ENCODE data around the gene EVX2. TPM values are rescaled to one million over a fixed set of nuclear protein-coding genes. Genes with fewer than 3 reads are reported as not detected.

The EVX2 gene
- total RNA-seq, 1 donor from 2014 or later, result not detected

- FAIRE-seq (no peak), DNase-seq (ENCODE audit: low read depth) (no peak)
- Histone ChIP-seq H3K4me1 (ENCODE audit: insufficient read depth, low read length) (peaks cover 6% of the 10 kb centered on the region), H3K4me3 (ENCODE audit: insufficient read depth, low read depth, low read length) (no peak overlapping the region), H3K27ac (ENCODE audit: low read depth, low read length) (no peak overlapping the region), H3K9ac (ENCODE audit: low read length) (no peak overlapping the region), H3K36me3 (ENCODE audit: insufficient read depth, low read length) (no peaks in the 10 kb centered on the region), H2AFZ (ENCODE audit: low read depth, low read length) (no peak overlapping the region), H3K79me2 (ENCODE audit: insufficient read depth, low read length) (no peaks in the 10 kb centered on the region), H3K27me3 (ENCODE audit: insufficient read depth, low read length) (peaks cover 58% of the 10 kb centered on the region), H4K20me1 (ENCODE audit: insufficient read depth, low read length) (no peaks in the 10 kb centered on the region), H3K9me3 (ENCODE audit: insufficient read depth, low read depth, low read length) (no peaks in the 10 kb centered on the region), H3K4me2 (ENCODE audit: low read length) (no peak overlapping the region)
- Mint-ChIP-seq H3K36me3 (ENCODE audit: low read depth, unreplicated experiment) (no peaks in the 10 kb centered on the region), H3K27ac (ENCODE audit: unreplicated experiment) (no peak overlapping the region), H3K4me3 (ENCODE audit: unreplicated experiment) (no peak overlapping the region), H3K27me3 (ENCODE audit: low read depth, unreplicated experiment) (peaks cover 65% of the 10 kb centered on the region), H3K4me1 (ENCODE audit: low read depth, unreplicated experiment) (no peaks in the 10 kb centered on the region), H3K9me3 (ENCODE audit: unreplicated experiment) (peaks cover 2% of the 10 kb centered on the region)
- TF ChIP-seq, protein P1, sequence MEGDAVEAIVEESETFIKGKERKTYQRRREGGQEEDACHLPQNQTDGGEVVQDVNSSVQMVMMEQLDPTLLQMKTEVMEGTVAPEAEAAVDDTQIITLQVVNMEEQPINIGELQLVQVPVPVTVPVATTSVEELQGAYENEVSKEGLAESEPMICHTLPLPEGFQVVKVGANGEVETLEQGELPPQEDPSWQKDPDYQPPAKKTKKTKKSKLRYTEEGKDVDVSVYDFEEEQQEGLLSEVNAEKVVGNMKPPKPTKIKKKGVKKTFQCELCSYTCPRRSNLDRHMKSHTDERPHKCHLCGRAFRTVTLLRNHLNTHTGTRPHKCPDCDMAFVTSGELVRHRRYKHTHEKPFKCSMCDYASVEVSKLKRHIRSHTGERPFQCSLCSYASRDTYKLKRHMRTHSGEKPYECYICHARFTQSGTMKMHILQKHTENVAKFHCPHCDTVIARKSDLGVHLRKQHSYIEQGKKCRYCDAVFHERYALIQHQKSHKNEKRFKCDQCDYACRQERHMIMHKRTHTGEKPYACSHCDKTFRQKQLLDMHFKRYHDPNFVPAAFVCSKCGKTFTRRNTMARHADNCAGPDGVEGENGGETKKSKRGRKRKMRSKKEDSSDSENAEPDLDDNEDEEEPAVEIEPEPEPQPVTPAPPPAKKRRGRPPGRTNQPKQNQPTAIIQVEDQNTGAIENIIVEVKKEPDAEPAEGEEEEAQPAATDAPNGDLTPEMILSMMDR (IDR thresholded peaks at IDR 0.05; ENCODE audit: insufficient read depth, low read depth, low read length), result no peak
- no peak for TF ChIP-seq EZH2 (IDR thresholded peaks at IDR 0.05; ENCODE audit: insufficient read depth, low read length)
Measured at GRCh38 chr2:176063958-176064357, 19.8 kb downstream of the EVX2 start.

GRCh38 chr2:176056406-176056805, 27.4 kb downstream of the EVX2 start:
- Histone ChIP-seq H4K20me1 (ENCODE audit: insufficient read depth, low read length) (no peaks in the 10 kb centered on the region), H3K4me1 (ENCODE audit: insufficient read depth, low read length) (no peaks in the 10 kb centered on the region), H2AFZ (ENCODE audit: low read depth, low read length) (no peak overlapping the region), H3K79me2 (ENCODE audit: insufficient read depth, low read length) (no peaks in the 10 kb centered on the region), H3K9me3 (ENCODE audit: insufficient read depth, low read depth, low read length) (no peaks in the 10 kb centered on the region), H3K9ac (ENCODE audit: low read length) (no peak overlapping the region), H3K4me2 (ENCODE audit: low read length) (no peak overlapping the region), H3K27me3 (ENCODE audit: insufficient read depth, low read length) (no peaks in the 10 kb centered on the region), H3K4me3 (ENCODE audit: insufficient read depth, low read depth, low read length) (no peak overlapping the region), H3K36me3 (ENCODE audit: insufficient read depth, low read length) (no peaks in the 10 kb centered on the region), H3K27ac (ENCODE audit: low read depth, low read length) (no peak overlapping the region)
- Mint-ChIP-seq H3K4me1 (ENCODE audit: low read depth, unreplicated experiment) (peaks cover 10% of the 10 kb centered on the region), H3K4me3 (ENCODE audit: unreplicated experiment) (no peak overlapping the region), H3K27ac (ENCODE audit: unreplicated experiment) (no peak overlapping the region), H3K27me3 (ENCODE audit: low read depth, unreplicated experiment) (peaks cover 34% of the 10 kb centered on the region), H3K36me3 (ENCODE audit: low read depth, unreplicated experiment) (no peaks in the 10 kb centered on the region), H3K9me3 (ENCODE audit: unreplicated experiment) (peaks cover 2% of the 10 kb centered on the region)
- DNase-seq (ENCODE audit: low read depth), result no peak
- TF ChIP-seq, protein P1 (IDR thresholded peaks at IDR 0.05; ENCODE audit: insufficient read depth, low read depth, low read length), result no peak
- no peak for TF ChIP-seq EZH2 (IDR thresholded peaks at IDR 0.05; ENCODE audit: insufficient read depth, low read length)
- no peak for FAIRE-seq

DNA sequence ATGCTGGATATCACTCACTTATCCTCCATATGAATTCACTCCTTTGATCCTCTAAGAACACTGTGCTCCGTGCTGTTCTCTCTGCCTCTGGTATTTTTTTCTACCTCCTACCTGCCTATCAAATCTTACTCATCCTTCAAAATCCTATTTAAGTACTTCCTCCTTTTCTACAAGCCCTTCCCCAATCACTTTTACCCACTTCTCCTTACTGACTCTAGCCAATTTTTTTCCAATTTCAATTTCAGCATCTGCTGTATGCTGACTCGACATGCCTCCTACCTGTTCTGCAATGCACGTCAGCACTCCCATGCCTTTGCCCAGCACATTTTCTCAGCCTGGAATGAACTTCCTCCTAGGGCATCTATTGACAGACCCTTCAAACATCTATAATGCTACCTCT, 44.4 kb downstream of the EVX2 start:
- Histone ChIP-seq H3K4me1 (ENCODE audit: insufficient read depth, low read length) (no peaks in the 10 kb centered on the region), H4K20me1 (ENCODE audit: insufficient read depth, low read length) (no peaks in the 10 kb centered on the region), H3K4me3 (ENCODE audit: insufficient read depth, low read depth, low read length) (no peak overlapping the region), H3K36me3 (ENCODE audit: insufficient read depth, low read length) (no peaks in the 10 kb centered on the region), H3K4me2 (ENCODE audit: low read length) (no peak overlapping the region), H3K27ac (ENCODE audit: low read depth, low read length) (no peak overlapping the region), H3K79me2 (ENCODE audit: insufficient read depth, low read length) (no peaks in the 10 kb centered on the region), H3K27me3 (ENCODE audit: insufficient read depth, low read length) (no peaks in the 10 kb centered on the region), H3K9ac (ENCODE audit: low read length) (no peak overlapping the region), H3K9me3 (ENCODE audit: insufficient read depth, low read depth, low read length) (no peaks in the 10 kb centered on the region), H2AFZ (ENCODE audit: low read depth, low read length) (no peak overlapping the region)
- Mint-ChIP-seq H3K4me1 (ENCODE audit: low read depth, unreplicated experiment) (no peaks in the 10 kb centered on the region), H3K36me3 (ENCODE audit: low read depth, unreplicated experiment) (no peaks in the 10 kb centered on the region), H3K27me3 (ENCODE audit: low read depth, unreplicated experiment) (peaks cover 6% of the 10 kb centered on the region), H3K4me3 (ENCODE audit: unreplicated experiment) (no peak overlapping the region), H3K9me3 (ENCODE audit: unreplicated experiment) (no peaks in the 10 kb centered on the region), H3K27ac (ENCODE audit: unreplicated experiment) (no peak overlapping the region)
- DNase-seq (ENCODE audit: low read depth) (no peak), FAIRE-seq (no peak)
- TF ChIP-seq, protein P1 (IDR thresholded peaks at IDR 0.05; ENCODE audit: insufficient read depth, low read depth, low read length), result no peak
- no peak for TF ChIP-seq EZH2 (IDR thresholded peaks at IDR 0.05; ENCODE audit: insufficient read depth, low read length)
